B cell (primary cell): ENCODE measurements around the gene ONECUT3.

Experiments
- CTCF ChIP-seq: fragments of 200-600 bp; IDR thresholded peaks from one replicate; pipeline ENCODE4 v1.8.0; 2022; ENCODE audit warnings: antibody characterized with exemption, mild to moderate bottlenecking
- EZH2 ChIP-seq: IDR thresholded peaks from 2 replicates; pipeline ENCODE4 v1.6.1; 2012; ENCODE audit warnings: borderline replicate concordance, low read depth, mild to moderate bottlenecking, moderate library complexity, low read length; ENCODE audit not compliant: insufficient read depth, poor library complexity, severe bottlenecking

GRCh38 chr19:1750343-1751021, 2.8 kb upstream of the ONECUT3 start:
- TF ChIP-seq CTCF (no peak), EZH2 (no peak)
